Liver (tissue), 9 donors: ENCODE data around the gene URI1. TPM values are rescaled to one million over a fixed set of nuclear protein-coding genes. Genes with fewer than 3 reads are reported as not detected.

Source experiments
- DNase-seq: peaks from one replicate; pipeline ENCODE4 v3.0.0-alpha.2; 2017; ENCODE audit warnings: low spot score
- H3K27ac ChIP-seq, 2 donors: one replicate each; pipeline ENCODE4 v1.7.0; 2013; ENCODE audit warnings: inconsistent platforms in 2 of 2, low read length in 2 of 2, control low read depth in 1 of 2, low read depth in 1 of 2, mild to moderate bottlenecking in 1 of 2
- H3K27me3 ChIP-seq, 4 donors: one replicate each; pipeline versions ENCODE4 v1.6.1 to v1.7.0; 2013; ENCODE audit warnings: low read length in 3 of 4, inconsistent platforms in 1 of 4, mild to moderate bottlenecking in 1 of 4, moderate library complexity in 1 of 4; ENCODE audit not compliant: control insufficient read depth in 4 of 4, insufficient read depth in 4 of 4
- H3K36me3 ChIP-seq, 4 donors: one replicate each; pipeline versions ENCODE4 v1.6.1 to v1.7.0; 2013; ENCODE audit warnings: low read length in 3 of 4, mild to moderate bottlenecking in 3 of 4, low read depth in 1 of 4, moderate library complexity in 1 of 4; ENCODE audit not compliant: control insufficient read depth in 4 of 4, insufficient read depth in 3 of 4
- H3K4me1 ChIP-seq, 4 donors: one replicate each; pipeline versions ENCODE4 v1.6.1 to v1.7.0; 2013; ENCODE audit warnings: low read length in 3 of 4, mild to moderate bottlenecking in 3 of 4, moderate library complexity in 1 of 4; ENCODE audit not compliant: control insufficient read depth in 4 of 4, insufficient read depth in 4 of 4
- H3K4me3 ChIP-seq, 3 donors: one replicate each; pipeline versions ENCODE4 v1.6.1 to v1.7.0; 2013; ENCODE audit warnings: low read length in 3 of 3, control low read depth in 1 of 3, low read depth in 1 of 3, mild to moderate bottlenecking in 1 of 3
- H3K9ac ChIP-seq, 2 donors: one replicate each; pipeline ENCODE4 v1.7.0; 2013; ENCODE audit warnings: low read length in 2 of 2, mild to moderate bottlenecking in 2 of 2, moderate library complexity in 2 of 2, control low read depth in 1 of 2, low read depth in 1 of 2
- H3K9me3 ChIP-seq, 4 donors: one replicate each; pipeline versions ENCODE4 v1.6.1 to v1.7.0; 2013; ENCODE audit warnings: low read length in 3 of 4; ENCODE audit not compliant: control insufficient read depth in 4 of 4
- EGR1 ChIP-seq, 2 donors: IDR thresholded peaks; 2 replicates each; pipeline ENCODE4 v1.6.1; 2016 to 2018; ENCODE audit warnings: antibody characterized with exemption in 2 of 2, low read depth in 2 of 2
- FOXA1 ChIP-seq: IDR thresholded peaks from 2 replicates; pipeline ENCODE4 v1.6.1; 2016; ENCODE audit warnings: antibody characterized with exemption
- FOXA2 ChIP-seq: IDR thresholded peaks from 2 replicates; pipeline ENCODE4 v1.6.1; 2016; ENCODE audit warnings: antibody characterized with exemption
- GABPA ChIP-seq, 2 donors: IDR thresholded peaks in 1 of 2; conservative IDR thresholded peaks in 1 of 2; 2 replicates each; pipeline ENCODE4 v1.6.1; 2016; ENCODE audit warnings: antibody characterized with exemption in 2 of 2, mild to moderate bottlenecking in 1 of 2, moderate library complexity in 1 of 2
- HNF4G ChIP-seq: IDR thresholded peaks from 2 replicates; pipeline ENCODE4 v1.6.1; 2016; ENCODE audit warnings: antibody characterized with exemption
- JUND ChIP-seq, 2 donors: IDR thresholded peaks; 2 replicates each; pipeline ENCODE4 v1.6.1; 2016; ENCODE audit warnings: antibody characterized with exemption in 2 of 2
- NR2F2 ChIP-seq: IDR thresholded peaks from 2 replicates; pipeline ENCODE4 v1.6.1; 2016; ENCODE audit warnings: antibody characterized with exemption
- RAD21 ChIP-seq, 2 donors: IDR thresholded peaks; 2 replicates each; pipeline ENCODE4 v1.6.1; 2016; ENCODE audit warnings: antibody characterized with exemption in 2 of 2, mild to moderate bottlenecking in 2 of 2
- RXRA ChIP-seq, 2 donors: IDR thresholded peaks; 2 replicates each; pipeline ENCODE4 v1.6.1; 2017 to 2018; ENCODE audit warnings: antibody characterized with exemption in 2 of 2, mild to moderate bottlenecking in 1 of 2
- SP1 ChIP-seq: IDR thresholded peaks from 2 replicates; pipeline ENCODE4 v1.6.1; 2018; ENCODE audit warnings: antibody characterized with exemption, mild to moderate bottlenecking
- YY1 ChIP-seq: IDR thresholded peaks from 2 replicates; pipeline ENCODE4 v1.6.1; 2016; ENCODE audit warnings: antibody characterized with exemption, mild to moderate bottlenecking
- WGBS: extraction: QIAGEN DNeasy Blood & Tissue Kit; methylation state at CpG from one replicate; pipeline ENCODE4 v1.1.7; 2013; 5-methylcytosine and 5-hydroxymethylcytosine counted together
- polyA plus RNA-seq, 2 donors: library from polyadenylated mRNA; stranded (reverse) in 1 of 2; unstranded in 1 of 2; fragments of 200-250 nt in 1 of 2; fragments of >200 nt in 1 of 2; fragmentation: Nextera tagmentation in 1 of 2; extraction: Ambion mirVana in 1 of 2; gene quantifications; one replicate each; pipeline versions ENCODE4 v1.2.1 to v1.2.3, GENCODE V29; 2013 to 2015
- total RNA-seq, 2 donors: library from RNA; depleted of rRNA; stranded (reverse); fragments of >200 nt; gene quantifications; one replicate each; pipeline ENCODE4 v1.2.3, GENCODE V29; 2014
- TF ChIP-seq, protein P1 (sequence below): fragments of 150-350 bp; IDR thresholded peaks from 2 replicates; pipeline ENCODE4 v1.5.1; 2017; ENCODE audit warnings: improper control_type of control experiment, low read depth, low read length; ENCODE audit not compliant: missing input control
- TF ChIP-seq, protein P2 (sequence below): IDR thresholded peaks from 2 replicates; pipeline ENCODE4 v1.6.1; 2016; ENCODE audit warnings: antibody characterized with exemption
- TF ChIP-seq, protein P3 (sequence below): IDR thresholded peaks from 2 replicates; pipeline ENCODE4 v1.6.1; 2016; ENCODE audit warnings: antibody characterized with exemption
- TF ChIP-seq, protein P4 (sequence below): IDR thresholded peaks from 2 replicates; pipeline ENCODE4 v1.6.1; 2016; ENCODE audit warnings: antibody characterized with exemption, mild to moderate bottlenecking
- TF ChIP-seq, protein P5 (sequence below): IDR thresholded peaks from 2 replicates; pipeline ENCODE4 v1.6.1; 2016; ENCODE audit warnings: antibody characterized with exemption
- donor health status: healthy.
- donor health status: healthy.
- donor health status: healthy.
- donor health status: healthy.
- donor health status: healthy.

The URI1 gene
- total and polyA plus RNA-seq, 4 donors, result 12.2 to 29.5 (median 15.7) TPM

DNA sequence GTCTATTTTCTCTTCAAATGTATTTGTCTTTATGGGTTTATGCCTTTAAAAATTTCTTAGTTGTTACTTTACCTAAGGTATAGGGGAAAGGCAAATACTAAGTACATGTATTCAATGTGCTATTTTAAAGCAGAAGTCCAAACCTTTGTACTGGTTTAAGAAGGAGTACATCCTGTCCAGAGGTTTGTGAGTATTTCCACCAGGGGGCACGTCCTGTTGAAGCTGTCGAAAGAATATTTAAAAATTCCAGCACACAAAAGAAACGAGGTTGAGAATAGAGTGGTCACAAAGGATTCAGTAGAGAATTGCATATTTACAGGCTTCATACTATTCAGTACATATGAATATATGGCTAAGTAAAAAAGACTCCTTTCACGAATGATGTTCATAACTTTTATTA is 59.8 kb downstream of the URI1 start:
- no peaks in the 10 kb centered on the region for H3K4me1 ChIP-seq
- no peak for DNase-seq
- no peaks in the 10 kb centered on the region for H3K9me3 ChIP-seq
- no peak overlapping the region for H3K27ac ChIP-seq
- H3K27me3 ChIP-seq, result no peaks in the 10 kb centered on the region
- peaks cover 0 to 4% (median 1%) of the 10 kb centered on the region in 4 donors for H3K36me3 ChIP-seq
- H3K9ac ChIP-seq, result no peak overlapping the region
- H3K4me3 ChIP-seq, result no peak overlapping the region
- TF ChIP-seq FOXA1, result no peak
- TF ChIP-seq FOXA2, result no peak
- TF ChIP-seq, protein P1, sequence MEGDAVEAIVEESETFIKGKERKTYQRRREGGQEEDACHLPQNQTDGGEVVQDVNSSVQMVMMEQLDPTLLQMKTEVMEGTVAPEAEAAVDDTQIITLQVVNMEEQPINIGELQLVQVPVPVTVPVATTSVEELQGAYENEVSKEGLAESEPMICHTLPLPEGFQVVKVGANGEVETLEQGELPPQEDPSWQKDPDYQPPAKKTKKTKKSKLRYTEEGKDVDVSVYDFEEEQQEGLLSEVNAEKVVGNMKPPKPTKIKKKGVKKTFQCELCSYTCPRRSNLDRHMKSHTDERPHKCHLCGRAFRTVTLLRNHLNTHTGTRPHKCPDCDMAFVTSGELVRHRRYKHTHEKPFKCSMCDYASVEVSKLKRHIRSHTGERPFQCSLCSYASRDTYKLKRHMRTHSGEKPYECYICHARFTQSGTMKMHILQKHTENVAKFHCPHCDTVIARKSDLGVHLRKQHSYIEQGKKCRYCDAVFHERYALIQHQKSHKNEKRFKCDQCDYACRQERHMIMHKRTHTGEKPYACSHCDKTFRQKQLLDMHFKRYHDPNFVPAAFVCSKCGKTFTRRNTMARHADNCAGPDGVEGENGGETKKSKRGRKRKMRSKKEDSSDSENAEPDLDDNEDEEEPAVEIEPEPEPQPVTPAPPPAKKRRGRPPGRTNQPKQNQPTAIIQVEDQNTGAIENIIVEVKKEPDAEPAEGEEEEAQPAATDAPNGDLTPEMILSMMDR, result no peak
- TF ChIP-seq JUND (IDR thresholded peaks at IDR 0.05), result no peak
- TF ChIP-seq HNF4G, result no peak
- 85% methylated on average over 4 of the region's 4 CpGs for WGBS

DNA sequence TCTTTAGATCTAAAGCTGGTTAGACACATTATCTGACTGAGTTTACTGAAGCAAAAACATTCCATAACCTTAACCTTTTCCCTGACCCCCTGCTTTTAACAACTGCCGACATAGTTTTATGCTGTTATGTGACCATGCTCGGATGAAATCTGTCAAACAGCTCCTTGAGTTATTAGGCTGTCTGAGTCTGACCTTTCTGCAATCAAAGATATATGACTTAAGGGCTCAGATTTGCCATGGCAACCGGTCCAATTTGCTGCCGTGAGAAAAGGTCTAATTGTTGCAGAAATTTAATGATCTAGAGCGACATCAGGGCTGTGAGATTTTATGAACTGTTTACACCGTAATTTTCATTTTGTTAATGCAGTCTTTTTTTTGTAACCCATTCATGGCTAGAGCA is 61.8 kb downstream of the URI1 start:
- H3K36me3 ChIP-seq, result peaks cover 0 to 7% (median 2%) of the 10 kb centered on the region in 4 donors
- 82% methylated on average over 6 of the region's 6 CpGs for WGBS
- DNase-seq, result no peak
- H3K9me3 ChIP-seq, result no peaks in the 10 kb centered on the region
- no peak overlapping the region for H3K4me3 ChIP-seq
- H3K4me1 ChIP-seq, result no peaks in the 10 kb centered on the region
- H3K9ac ChIP-seq, result no peak overlapping the region
- no peaks in the 10 kb centered on the region for H3K27me3 ChIP-seq
- H3K27ac ChIP-seq, result no peak overlapping the region
- TF ChIP-seq NR2F2, result no peak
- no peak for TF ChIP-seq FOXA2
- TF ChIP-seq, protein P2, sequence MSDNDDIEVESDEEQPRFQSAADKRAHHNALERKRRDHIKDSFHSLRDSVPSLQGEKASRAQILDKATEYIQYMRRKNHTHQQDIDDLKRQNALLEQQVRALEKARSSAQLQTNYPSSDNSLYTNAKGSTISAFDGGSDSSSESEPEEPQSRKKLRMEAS, result no peak
- no peak for TF ChIP-seq EGR1 (IDR thresholded peaks at IDR 0.05; ENCODE audit: low read depth in 2 of 2)
- no peak for TF ChIP-seq RXRA (IDR thresholded peaks at IDR 0.05)
- TF ChIP-seq FOXA1, result no peak
- TF ChIP-seq SP1, result no peak
- TF ChIP-seq HNF4G, result no peak
- TF ChIP-seq, protein P3, sequence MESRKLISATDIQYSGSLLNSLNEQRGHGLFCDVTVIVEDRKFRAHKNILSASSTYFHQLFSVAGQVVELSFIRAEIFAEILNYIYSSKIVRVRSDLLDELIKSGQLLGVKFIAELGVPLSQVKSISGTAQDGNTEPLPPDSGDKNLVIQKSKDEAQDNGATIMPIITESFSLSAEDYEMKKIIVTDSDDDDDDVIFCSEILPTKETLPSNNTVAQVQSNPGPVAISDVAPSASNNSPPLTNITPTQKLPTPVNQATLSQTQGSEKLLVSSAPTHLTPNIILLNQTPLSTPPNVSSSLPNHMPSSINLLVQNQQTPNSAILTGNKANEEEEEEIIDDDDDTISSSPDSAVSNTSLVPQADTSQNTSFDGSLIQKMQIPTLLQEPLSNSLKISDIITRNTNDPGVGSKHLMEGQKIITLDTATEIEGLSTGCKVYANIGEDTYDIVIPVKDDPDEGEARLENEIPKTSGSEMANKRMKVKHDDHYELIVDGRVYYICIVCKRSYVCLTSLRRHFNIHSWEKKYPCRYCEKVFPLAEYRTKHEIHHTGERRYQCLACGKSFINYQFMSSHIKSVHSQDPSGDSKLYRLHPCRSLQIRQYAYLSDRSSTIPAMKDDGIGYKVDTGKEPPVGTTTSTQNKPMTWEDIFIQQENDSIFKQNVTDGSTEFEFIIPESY, result no peak
- TF ChIP-seq, protein P4, sequence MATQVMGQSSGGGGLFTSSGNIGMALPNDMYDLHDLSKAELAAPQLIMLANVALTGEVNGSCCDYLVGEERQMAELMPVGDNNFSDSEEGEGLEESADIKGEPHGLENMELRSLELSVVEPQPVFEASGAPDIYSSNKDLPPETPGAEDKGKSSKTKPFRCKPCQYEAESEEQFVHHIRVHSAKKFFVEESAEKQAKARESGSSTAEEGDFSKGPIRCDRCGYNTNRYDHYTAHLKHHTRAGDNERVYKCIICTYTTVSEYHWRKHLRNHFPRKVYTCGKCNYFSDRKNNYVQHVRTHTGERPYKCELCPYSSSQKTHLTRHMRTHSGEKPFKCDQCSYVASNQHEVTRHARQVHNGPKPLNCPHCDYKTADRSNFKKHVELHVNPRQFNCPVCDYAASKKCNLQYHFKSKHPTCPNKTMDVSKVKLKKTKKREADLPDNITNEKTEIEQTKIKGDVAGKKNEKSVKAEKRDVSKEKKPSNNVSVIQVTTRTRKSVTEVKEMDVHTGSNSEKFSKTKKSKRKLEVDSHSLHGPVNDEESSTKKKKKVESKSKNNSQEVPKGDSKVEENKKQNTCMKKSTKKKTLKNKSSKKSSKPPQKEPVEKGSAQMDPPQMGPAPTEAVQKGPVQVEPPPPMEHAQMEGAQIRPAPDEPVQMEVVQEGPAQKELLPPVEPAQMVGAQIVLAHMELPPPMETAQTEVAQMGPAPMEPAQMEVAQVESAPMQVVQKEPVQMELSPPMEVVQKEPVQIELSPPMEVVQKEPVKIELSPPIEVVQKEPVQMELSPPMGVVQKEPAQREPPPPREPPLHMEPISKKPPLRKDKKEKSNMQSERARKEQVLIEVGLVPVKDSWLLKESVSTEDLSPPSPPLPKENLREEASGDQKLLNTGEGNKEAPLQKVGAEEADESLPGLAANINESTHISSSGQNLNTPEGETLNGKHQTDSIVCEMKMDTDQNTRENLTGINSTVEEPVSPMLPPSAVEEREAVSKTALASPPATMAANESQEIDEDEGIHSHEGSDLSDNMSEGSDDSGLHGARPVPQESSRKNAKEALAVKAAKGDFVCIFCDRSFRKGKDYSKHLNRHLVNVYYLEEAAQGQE, result no peak
- TF ChIP-seq, protein P1, result no peak
- TF ChIP-seq, protein P5, sequence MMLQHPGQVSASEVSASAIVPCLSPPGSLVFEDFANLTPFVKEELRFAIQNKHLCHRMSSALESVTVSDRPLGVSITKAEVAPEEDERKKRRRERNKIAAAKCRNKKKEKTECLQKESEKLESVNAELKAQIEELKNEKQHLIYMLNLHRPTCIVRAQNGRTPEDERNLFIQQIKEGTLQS, result no peak
- TF ChIP-seq JUND (IDR thresholded peaks at IDR 0.05), result no peak
- no peak for TF ChIP-seq RAD21 (IDR thresholded peaks at IDR 0.05)
- TF ChIP-seq YY1, result no peak
- TF ChIP-seq GABPA (IDR thresholded peaks at IDR 0.05 in 1 of 2, conservative IDR thresholded peaks at IDR 0.05 in 1 of 2), result no peak
